Adipocyte (in vitro differentiated cells): ENCODE measurements around the gene RAB40C.

Source experiments
- DNase-seq: peaks from one replicate; pipeline ENCODE4 v3.0.0-alpha.2; 2015; ENCODE audit warnings: low read depth
- H3K27me3 ChIP-seq: replicated peaks from 2 replicates; pipeline ENCODE4 v1.7.0; 2013; ENCODE audit warnings: mild to moderate bottlenecking, low read length, moderate library complexity; ENCODE audit not compliant: control insufficient read depth, insufficient read depth
- H3K36me3 ChIP-seq: 2 replicates; pipeline ENCODE4 v1.7.0; 2013; ENCODE audit warnings: low read length, mild to moderate bottlenecking, moderate library complexity; ENCODE audit not compliant: control insufficient read depth, insufficient read depth, severe bottlenecking
- H3K4me1 ChIP-seq: 2 replicates; pipeline ENCODE4 v1.7.0; 2013; ENCODE audit warnings: mild to moderate bottlenecking, low read length, moderate library complexity; ENCODE audit not compliant: control insufficient read depth, insufficient read depth
- H3K4me3 ChIP-seq: 2 replicates; pipeline ENCODE4 v1.7.0; 2013; ENCODE audit warnings: mild to moderate bottlenecking, low read length, moderate library complexity
- H3K9ac ChIP-seq: 2 replicates; pipeline ENCODE4 v1.7.0; 2013; ENCODE audit warnings: mild to moderate bottlenecking, low read length, moderate library complexity
- H3K9me3 ChIP-seq: 2 replicates; pipeline ENCODE4 v1.7.0; 2013; ENCODE audit warnings: mild to moderate bottlenecking, low read length, moderate library complexity; ENCODE audit not compliant: control insufficient read depth

Gene RAB40C, protein sequence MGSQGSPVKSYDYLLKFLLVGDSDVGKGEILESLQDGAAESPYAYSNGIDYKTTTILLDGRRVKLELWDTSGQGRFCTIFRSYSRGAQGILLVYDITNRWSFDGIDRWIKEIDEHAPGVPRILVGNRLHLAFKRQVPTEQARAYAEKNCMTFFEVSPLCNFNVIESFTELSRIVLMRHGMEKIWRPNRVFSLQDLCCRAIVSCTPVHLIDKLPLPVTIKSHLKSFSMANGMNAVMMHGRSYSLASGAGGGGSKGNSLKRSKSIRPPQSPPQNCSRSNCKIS

GRCh38 chr16:589658-590187 is at the start of gene RAB40C:
RAB40C (plus strand) TSS chr16:590066; CDS start chr16:590292, 226 bp downstream.
- peaks cover 58% of the 10 kb centered on the region for H3K4me1 ChIP-seq
- H3K4me3 ChIP-seq, result peak within 1 kb of the TSS; percentile 96
- H3K36me3 ChIP-seq, result peaks cover 4% of the 10 kb centered on the region
- peak within 1 kb of the TSS; percentile 97 for H3K9ac ChIP-seq
- H3K27me3 ChIP-seq, result no peaks in the 10 kb centered on the region
- no peaks in the 10 kb centered on the region for H3K9me3 ChIP-seq
- DNase-seq, result peak; percentile 99

- H3K9me3 ChIP-seq, result no peaks in the 10 kb centered on the region
- no peaks in the 10 kb centered on the region for H3K4me1 ChIP-seq
- H3K9ac ChIP-seq, result no peak overlapping the region
- no peaks in the 10 kb centered on the region for H3K27me3 ChIP-seq
- no peak overlapping the region for H3K4me3 ChIP-seq
- peaks cover 9% of the 10 kb centered on the region for H3K36me3 ChIP-seq
- no peak for DNase-seq
Observed at GRCh38 chr16:540645-541340, 49.1 kb upstream of the RAB40C start.

- H3K9ac ChIP-seq, result no peak overlapping the region
- H3K4me3 ChIP-seq, result no peak overlapping the region
Observed at GRCh38 chr16:543301-544164, 46.3 kb upstream of the RAB40C start.

GRCh38 chr16:544517-544916 is 45.3 kb upstream of the RAB40C start:
- peaks cover 9% of the 10 kb centered on the region for H3K36me3 ChIP-seq
- H3K4me1 ChIP-seq, result no peaks in the 10 kb centered on the region
- no peak overlapping the region for H3K4me3 ChIP-seq
- H3K9ac ChIP-seq, result no peak overlapping the region
- DNase-seq, result no peak
- no peaks in the 10 kb centered on the region for H3K27me3 ChIP-seq
- no peaks in the 10 kb centered on the region for H3K9me3 ChIP-seq

More at GRCh38 chr16:543301-544164, 46.3 kb upstream of the RAB40C start:
- Histone ChIP-seq H3K9me3 (no peaks in the 10 kb centered on the region), H3K27me3 (no peaks in the 10 kb centered on the region), H3K36me3 (peaks cover 6% of the 10 kb centered on the region), H3K4me1 (no peaks in the 10 kb centered on the region)
- no peak for DNase-seq

GRCh38 chr16:546909-547770 is 42.7 kb upstream of the RAB40C start:
- no peaks in the 10 kb centered on the region for H3K4me1 ChIP-seq
- peaks cover 17% of the 10 kb centered on the region for H3K36me3 ChIP-seq
- no peak overlapping the region for H3K9ac ChIP-seq
- no peaks in the 10 kb centered on the region for H3K9me3 ChIP-seq
- no peak for DNase-seq
- H3K4me3 ChIP-seq, result no peak overlapping the region
- no peaks in the 10 kb centered on the region for H3K27me3 ChIP-seq

GRCh38 chr16:548586-548985 is 41.3 kb upstream of the RAB40C start:
- no peaks in the 10 kb centered on the region for H3K27me3 ChIP-seq
- no peak overlapping the region for H3K9ac ChIP-seq
- no peak for DNase-seq
- H3K9me3 ChIP-seq, result no peaks in the 10 kb centered on the region
- H3K4me1 ChIP-seq, result no peaks in the 10 kb centered on the region
- peaks cover 17% of the 10 kb centered on the region for H3K36me3 ChIP-seq
- H3K4me3 ChIP-seq, result no peak overlapping the region

DNA sequence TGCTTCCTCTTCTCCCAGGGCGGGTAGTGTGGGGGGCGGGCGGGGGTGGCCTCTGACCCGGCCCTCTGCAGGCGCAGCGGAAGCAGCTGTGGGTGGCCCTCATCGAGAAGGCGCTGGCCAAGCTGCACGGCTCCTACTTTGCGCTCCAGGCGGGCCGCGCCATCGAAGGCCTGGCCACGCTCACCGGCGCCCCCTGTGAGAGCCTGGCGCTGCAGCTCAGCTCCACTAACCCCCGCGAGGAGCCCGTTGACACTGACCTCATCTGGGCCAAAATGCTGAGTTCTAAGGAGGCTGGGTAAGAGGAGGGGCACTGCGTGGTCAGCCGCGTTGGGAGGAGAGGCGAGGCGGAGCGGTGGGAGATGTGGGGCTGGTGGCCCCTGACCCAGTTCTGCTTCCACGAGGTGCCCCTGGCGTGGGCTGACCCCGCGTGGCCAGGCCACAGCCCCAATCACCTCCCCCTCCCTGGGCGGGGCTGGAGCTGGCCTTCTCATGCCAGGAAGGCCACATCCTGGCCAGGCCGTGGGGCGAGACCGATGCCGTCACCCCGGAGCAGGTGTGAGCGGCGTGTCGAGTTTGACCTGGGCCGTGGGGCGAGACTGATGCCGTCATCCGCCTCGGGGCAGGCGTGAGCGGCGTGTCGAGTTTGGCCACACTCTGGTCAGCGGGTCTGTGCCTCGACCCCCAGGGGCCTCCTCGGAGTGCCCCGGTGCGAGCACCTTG is 40.2 kb upstream of the RAB40C start:
- H3K27me3 ChIP-seq, result no peaks in the 10 kb centered on the region
- peaks cover 8% of the 10 kb centered on the region for H3K4me1 ChIP-seq
- H3K36me3 ChIP-seq, result peaks cover 17% of the 10 kb centered on the region
- H3K9me3 ChIP-seq, result no peaks in the 10 kb centered on the region
- H3K4me3 ChIP-seq, result no peak overlapping the region
- H3K9ac ChIP-seq, result no peak overlapping the region
- no peak for DNase-seq

GRCh38 chr16:551210-551609 is 38.7 kb upstream of the RAB40C start:
- Histone ChIP-seq H3K27me3 (no peaks in the 10 kb centered on the region), H3K9me3 (no peaks in the 10 kb centered on the region), H3K36me3 (peaks cover 17% of the 10 kb centered on the region), H3K4me1 (peaks cover 11% of the 10 kb centered on the region), H3K4me3 (no peak overlapping the region), H3K9ac (no peak overlapping the region)
- no peak for DNase-seq

DNA sequence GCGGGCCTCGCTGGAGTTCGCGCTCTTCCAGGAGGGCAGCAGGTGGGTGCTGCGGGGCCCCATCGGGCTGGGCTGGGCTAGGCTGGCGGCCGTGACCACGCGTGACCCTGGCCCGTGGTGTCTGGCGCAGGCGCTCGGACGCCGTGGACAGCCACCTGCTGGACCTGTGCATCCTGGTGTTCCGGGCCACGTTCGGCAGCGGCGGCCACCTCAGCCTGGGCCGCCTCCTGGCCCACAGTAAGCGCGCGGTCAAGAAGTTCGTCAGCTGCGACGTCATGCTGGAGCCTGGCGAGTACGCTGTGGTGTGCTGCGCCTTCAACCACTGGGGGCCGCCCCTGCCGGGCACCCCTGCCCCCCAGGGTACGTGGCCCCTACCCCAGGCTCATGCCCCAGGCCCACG is 37.7 kb upstream of the RAB40C start:
- no peaks in the 10 kb centered on the region for H3K27me3 ChIP-seq
- H3K4me1 ChIP-seq, result peaks cover 11% of the 10 kb centered on the region
- peaks cover 17% of the 10 kb centered on the region for H3K36me3 ChIP-seq
- H3K4me3 ChIP-seq, result no peak overlapping the region
- H3K9me3 ChIP-seq, result no peaks in the 10 kb centered on the region
- no peak overlapping the region for H3K9ac ChIP-seq
- DNase-seq, result no peak
